GM23248 (cell line): ENCODE data around the gene ARHGAP25.

Source experiments
- EZH2 ChIP-seq: fragments of 200-600 bp; sonication (generic); IDR thresholded peaks from 2 replicates; pipeline ENCODE4 v1.6.1; 2018; ENCODE audit warnings: antibody characterized with exemption, mild to moderate bottlenecking; ENCODE audit not compliant: insufficient read depth, poor library complexity, severe bottlenecking
- EZH2phosphoT487 ChIP-seq: fragments of 200-600 bp; sonication (generic); IDR thresholded peaks from 2 replicates; pipeline ENCODE4 v1.6.1; 2018; ENCODE audit warnings: antibody characterized with exemption, moderate library complexity, mild to moderate bottlenecking, low read depth; ENCODE audit not compliant: insufficient read depth

- no peak for TF ChIP-seq EZH2
- TF ChIP-seq EZH2phosphoT487, result no peak
Observed at GRCh38 chr2:68784915-68785314, 50.3 kb downstream of the ARHGAP25 start.
